ENCODE measurements around the gene CASQ2.
A peak's percentile ranks its signal among the peaks of the same experiment; 100 is the strongest.

Gene CASQ2

DNA sequence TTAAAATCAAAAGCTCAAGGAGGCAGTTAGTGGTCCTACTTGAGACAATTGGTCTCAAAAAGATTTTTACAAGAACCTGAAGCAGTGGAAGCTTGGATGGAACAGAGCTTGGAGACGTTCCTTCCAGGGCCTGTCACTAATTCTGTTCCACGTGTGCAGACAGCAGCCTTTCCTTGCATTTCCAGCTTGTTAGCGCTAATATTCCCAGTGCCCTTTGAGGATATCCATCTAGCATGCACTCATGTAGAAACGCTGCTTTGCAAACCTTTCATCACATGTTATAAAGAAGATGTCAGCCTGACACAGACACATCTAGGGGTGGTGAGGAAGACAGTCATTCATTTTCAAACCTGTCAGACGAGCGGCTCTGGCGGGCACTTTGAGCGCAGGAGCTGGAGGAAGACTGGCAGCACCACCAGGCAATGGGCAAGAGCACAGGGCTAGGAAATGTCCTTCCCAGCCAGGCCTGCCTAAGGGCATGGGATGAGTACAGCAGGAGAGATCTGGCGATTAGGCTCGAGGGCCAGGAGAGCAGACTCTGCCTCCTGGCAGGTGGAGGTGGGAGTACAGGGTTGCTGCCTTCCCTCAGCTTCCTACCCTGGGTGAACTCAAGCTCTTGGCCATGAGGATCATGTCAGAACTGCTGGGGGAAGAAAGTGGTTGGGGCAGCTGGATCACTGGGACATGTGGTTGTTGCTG is 55.5 kb downstream of the CASQ2 start:
- TF ChIP-seq, protein P1, sequence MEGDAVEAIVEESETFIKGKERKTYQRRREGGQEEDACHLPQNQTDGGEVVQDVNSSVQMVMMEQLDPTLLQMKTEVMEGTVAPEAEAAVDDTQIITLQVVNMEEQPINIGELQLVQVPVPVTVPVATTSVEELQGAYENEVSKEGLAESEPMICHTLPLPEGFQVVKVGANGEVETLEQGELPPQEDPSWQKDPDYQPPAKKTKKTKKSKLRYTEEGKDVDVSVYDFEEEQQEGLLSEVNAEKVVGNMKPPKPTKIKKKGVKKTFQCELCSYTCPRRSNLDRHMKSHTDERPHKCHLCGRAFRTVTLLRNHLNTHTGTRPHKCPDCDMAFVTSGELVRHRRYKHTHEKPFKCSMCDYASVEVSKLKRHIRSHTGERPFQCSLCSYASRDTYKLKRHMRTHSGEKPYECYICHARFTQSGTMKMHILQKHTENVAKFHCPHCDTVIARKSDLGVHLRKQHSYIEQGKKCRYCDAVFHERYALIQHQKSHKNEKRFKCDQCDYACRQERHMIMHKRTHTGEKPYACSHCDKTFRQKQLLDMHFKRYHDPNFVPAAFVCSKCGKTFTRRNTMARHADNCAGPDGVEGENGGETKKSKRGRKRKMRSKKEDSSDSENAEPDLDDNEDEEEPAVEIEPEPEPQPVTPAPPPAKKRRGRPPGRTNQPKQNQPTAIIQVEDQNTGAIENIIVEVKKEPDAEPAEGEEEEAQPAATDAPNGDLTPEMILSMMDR (IDR thresholded peaks at IDR 0.05; ENCODE audit: borderline replicate concordance, control extremely low read depth, extremely low read depth, insufficient read depth, missing control alignments): no peak
- in situ Hi-C loops (cut with MboI; ENCODE audit: low sequenced_read_pairs, unreplicated experiment): loop anchor here (10.0 kb wide), 1 partner anchor 52 kb away; the partner anchor contains the start of gene CASQ2
- DNase-seq (ENCODE audit: low spot score): no peak

DNA sequence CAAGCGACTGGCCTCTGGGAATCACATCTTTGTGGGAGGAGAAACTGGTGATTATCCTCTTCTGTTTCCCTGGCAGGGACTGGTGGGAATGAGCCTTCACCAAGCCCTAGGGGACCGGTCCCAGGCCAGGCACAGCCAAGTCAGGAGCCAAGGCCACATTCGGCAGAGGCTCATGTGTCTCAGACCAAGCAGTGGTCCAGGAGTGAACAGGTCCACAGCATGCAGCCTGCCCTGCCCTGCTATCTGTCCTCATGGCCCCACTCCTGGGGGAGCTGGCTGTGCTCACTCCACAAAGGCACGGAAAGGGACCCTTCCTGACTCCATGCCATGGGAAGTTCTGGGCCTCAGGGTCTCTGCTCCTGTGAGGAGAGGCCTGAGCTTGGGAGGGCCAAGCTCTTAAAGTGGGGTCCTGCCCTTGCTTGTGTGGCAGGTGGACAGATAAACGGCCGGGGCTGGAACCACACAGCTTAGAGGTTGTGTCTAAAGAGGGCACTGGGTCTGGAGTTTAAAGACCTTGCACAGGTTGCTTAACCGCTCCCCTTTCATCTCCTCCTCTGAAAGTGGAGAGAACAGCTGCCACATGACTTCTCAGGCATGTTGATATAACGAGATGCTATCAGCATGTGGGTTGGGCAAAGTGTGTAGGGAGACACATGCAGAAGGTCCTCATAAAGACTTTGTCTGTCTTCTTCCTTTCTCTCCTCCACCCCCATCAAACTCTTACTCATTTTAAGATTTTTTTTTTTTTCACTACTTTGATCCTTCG is 57.5 kb downstream of the CASQ2 start:
- TF ChIP-seq, protein P1 (IDR thresholded peaks at IDR 0.05; ENCODE audit: borderline replicate concordance, control extremely low read depth, extremely low read depth, insufficient read depth, missing control alignments): no peak
- no peak for DNase-seq (ENCODE audit: low spot score)
- in situ Hi-C loops (cut with MboI; ENCODE audit: low sequenced_read_pairs, unreplicated experiment): loop anchor here (10.0 kb wide), 1 partner anchor 54 kb away; the partner anchor contains the start of gene CASQ2

DNA sequence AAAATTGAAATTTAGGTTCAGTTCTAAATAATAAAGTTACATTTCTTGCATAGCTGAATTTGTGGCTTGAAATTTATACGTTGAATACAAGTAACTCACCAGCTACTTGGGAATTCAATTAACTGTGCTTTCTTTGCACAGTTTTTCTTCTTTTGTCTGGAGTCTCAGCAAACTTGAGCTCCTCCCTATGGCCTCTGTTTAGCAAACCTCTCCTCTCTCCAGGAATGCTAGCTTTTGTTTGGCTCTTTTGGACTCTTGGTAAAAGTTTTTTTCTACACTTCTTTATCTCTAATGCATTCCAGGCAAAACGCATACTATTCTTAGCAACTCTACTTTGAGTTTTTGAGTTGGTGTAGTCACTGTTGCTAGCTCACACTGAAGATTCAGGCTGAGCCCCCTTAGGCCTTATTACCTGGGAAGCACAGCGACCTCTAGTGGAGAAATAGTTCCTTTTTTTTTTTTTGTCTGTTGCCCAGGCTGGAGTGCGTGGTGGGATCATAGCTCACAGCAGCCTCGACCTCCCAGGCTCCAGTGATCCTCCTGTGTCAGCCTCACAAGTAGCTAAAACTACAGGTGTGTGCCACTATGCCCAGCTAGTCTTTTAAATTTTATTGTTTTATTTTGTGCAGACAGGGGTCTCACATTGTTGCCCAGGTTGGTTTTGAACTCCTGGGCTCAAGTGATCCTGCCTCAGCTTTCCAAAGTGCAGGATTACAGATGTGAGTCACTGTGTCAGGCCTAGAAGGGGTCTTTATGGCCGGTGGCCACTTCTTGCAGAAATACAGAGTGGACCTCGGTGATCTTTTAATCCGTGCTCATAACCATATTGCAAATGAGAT is 61.7 kb downstream of the CASQ2 start:
- TF ChIP-seq, protein P1 (IDR thresholded peaks at IDR 0.05; ENCODE audit: borderline replicate concordance, control extremely low read depth, extremely low read depth, insufficient read depth, missing control alignments): peak; percentile 36
- DNase-seq (ENCODE audit: low spot score): peak; percentile 48
- in situ Hi-C loops (cut with MboI; ENCODE audit: low sequenced_read_pairs, unreplicated experiment): loop anchor here (5.0 kb wide), 1 partner anchor 100 kb away; no protein-coding TSS in a partner anchor

DNA sequence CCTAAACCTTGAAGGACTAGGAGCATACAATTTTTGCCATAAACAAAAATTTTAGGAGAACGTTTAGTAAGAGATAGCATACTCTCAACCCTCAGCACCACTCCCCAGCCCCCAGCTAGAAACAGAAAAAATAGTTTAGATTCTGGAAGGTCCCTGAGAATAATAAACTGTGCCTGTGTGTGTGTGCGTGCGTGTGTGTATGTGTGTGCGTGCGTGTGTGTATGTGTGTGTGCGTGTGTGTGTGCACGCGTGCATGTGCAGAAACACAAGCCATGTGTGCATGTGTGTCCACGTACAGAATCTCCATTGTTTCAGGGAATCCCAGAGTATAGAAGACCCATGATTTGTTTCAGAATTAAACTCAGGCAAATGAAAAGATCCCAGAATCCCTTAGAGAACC is 62.6 kb downstream of the CASQ2 start:
- DNase-seq (ENCODE audit: low spot score): no peak
- TF ChIP-seq, protein P1 (IDR thresholded peaks at IDR 0.05; ENCODE audit: borderline replicate concordance, control extremely low read depth, extremely low read depth, insufficient read depth, missing control alignments): no peak
- in situ Hi-C loops (cut with MboI; ENCODE audit: low sequenced_read_pairs, unreplicated experiment): loop anchor here (5.0 kb wide), 1 partner anchor 99 kb away; no protein-coding TSS in a partner anchor

DNA sequence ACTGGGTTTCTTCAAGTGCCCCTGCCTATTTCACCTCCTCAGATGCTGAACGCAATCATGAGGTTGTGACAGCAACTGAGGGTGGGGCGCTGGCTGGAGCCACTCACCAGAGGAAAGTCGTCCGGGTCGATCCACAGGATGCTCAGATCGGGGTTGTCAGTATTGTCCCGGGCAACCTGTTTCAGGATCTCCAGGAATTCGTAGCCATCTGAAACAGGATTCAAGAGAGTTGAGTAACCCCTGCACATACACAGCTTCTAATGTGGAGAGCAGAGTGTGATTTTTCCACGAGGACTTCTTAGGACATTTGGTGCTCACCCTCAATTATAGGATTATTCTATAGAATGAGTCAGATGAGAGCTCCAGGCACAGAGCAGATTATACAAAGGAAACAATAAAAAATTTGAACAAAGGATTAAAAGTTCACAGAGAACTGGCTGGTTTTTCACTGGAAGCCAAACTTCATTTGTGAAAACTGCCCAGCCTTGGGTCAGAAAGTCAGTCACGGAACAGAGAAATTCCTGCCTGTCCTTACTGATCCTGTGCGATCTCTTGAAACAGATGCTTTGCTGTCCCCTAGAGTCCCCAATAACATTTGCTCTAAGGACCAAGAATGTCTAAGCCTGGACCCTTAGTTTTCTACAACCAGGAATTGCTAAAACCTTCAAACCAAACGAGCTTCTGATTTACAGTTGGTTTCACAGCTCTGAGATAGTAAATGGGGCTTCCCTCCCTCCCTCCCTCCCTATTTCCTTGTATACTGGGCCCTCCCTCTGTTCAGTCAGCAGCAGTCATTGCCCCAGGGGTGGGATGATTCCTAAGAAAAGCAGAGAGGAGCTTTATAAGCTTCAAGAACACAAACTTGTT is 63.2 kb downstream of the CASQ2 start:
- no peak for DNase-seq (ENCODE audit: low spot score)
- TF ChIP-seq, protein P1 (IDR thresholded peaks at IDR 0.05; ENCODE audit: borderline replicate concordance, control extremely low read depth, extremely low read depth, insufficient read depth, missing control alignments): no peak
- in situ Hi-C loops (cut with MboI; ENCODE audit: low sequenced_read_pairs, unreplicated experiment): loop anchor here (5.0 kb wide), 1 partner anchor 98 kb away; no protein-coding TSS in a partner anchor
